HepG2 (cell line): ENCODE data around the gene EMP2. TPM values are rescaled to one million over a fixed set of nuclear protein-coding genes. Genes with fewer than 3 reads are reported as not detected.

Experiments
- ELF3 ChIP-seq: IDR thresholded peaks from 2 replicates; pipeline ENCODE4 v1.6.1; 2016; ENCODE audit warnings: missing genetic modification reagents, missing compliant biosample characterization
- FOXA1 ChIP-seq, 2 experiments: fragments of 450-650 bp in 1 of 2; sonication (generic) in 1 of 2; formaldehyde crosslinking in 1 of 2; IDR thresholded peaks; 2 replicates each; pipeline versions ENCODE4 v1.4.0 to v1.6.1; 2016 to 2020; ENCODE audit warnings: missing genetic modification reagents in 1 of 2
- FOXP1 ChIP-seq, 2 experiments: fragments of 450-650 bp in 1 of 2; IDR thresholded peaks; 2 replicates each; pipeline ENCODE4 v1.6.1; 2017 to 2018; ENCODE audit warnings: antibody characterized with exemption in 1 of 2
- HMGA1 ChIP-seq: sonication (generic); formaldehyde crosslinking; conservative IDR thresholded peaks from 2 replicates; pipeline ENCODE4 v1.4.0; 2020; ENCODE audit warnings: missing genetic modification reagents
- ISL2 ChIP-seq: sonication (generic); formaldehyde crosslinking; IDR thresholded peaks from 2 replicates; pipeline ENCODE4 v1.5.0; 2020; ENCODE audit warnings: missing genetic modification reagents
- MAFG ChIP-seq: sonication (generic); formaldehyde crosslinking; IDR thresholded peaks from 2 replicates; pipeline ENCODE4 v1.5.1; 2020; ENCODE audit warnings: mild to moderate bottlenecking, missing genetic modification reagents
- MAX ChIP-seq: IDR thresholded peaks from 2 replicates; pipeline ENCODE4 v1.6.1; 2012; ENCODE audit warnings: inconsistent platforms
- NCOA2 ChIP-seq: sonication (generic); formaldehyde crosslinking; IDR thresholded peaks from 2 replicates; pipeline ENCODE4 v1.8.0; 2022; ENCODE audit warnings: inconsistent platforms
- NFE2L2 ChIP-seq: fragments of 150-350 bp; IDR thresholded peaks from 2 replicates; pipeline ENCODE4 v1.6.1; 2014; ENCODE audit warnings: low read length
- SALL1 ChIP-seq: sonication (generic); formaldehyde crosslinking; IDR thresholded peaks from 2 replicates; pipeline ENCODE4 v1.8.0; 2022; ENCODE audit warnings: mild to moderate bottlenecking, missing genetic modification reagents
- TBX2 ChIP-seq: sonication (generic); formaldehyde crosslinking; IDR thresholded peaks from 2 replicates; pipeline ENCODE4 v1.5.0; 2020; ENCODE audit warnings: missing genetic modification reagents, mild to moderate bottlenecking, borderline replicate concordance
- ZBTB46 ChIP-seq: sonication (generic); formaldehyde crosslinking; IDR thresholded peaks from 2 replicates; pipeline ENCODE4 v1.4.0; 2020; ENCODE audit warnings: mild to moderate bottlenecking, missing genetic modification reagents, borderline replicate concordance
- ZNF569 ChIP-seq: sonication (generic); formaldehyde crosslinking; IDR thresholded peaks from 2 replicates; pipeline ENCODE4 v1.5.0; 2020; ENCODE audit warnings: mild to moderate bottlenecking, missing genetic modification reagents, moderate library complexity, borderline replicate concordance
- ZNF720 ChIP-seq: sonication (generic); formaldehyde crosslinking; IDR thresholded peaks from 2 replicates; pipeline ENCODE4 v1.4.0; 2020; ENCODE audit warnings: missing genetic modification reagents
- polyA plus RNA-seq, 8 experiments: library from polyadenylated mRNA; depleted of rRNA in 3 of 8; stranded (reverse) in 7 of 8; unstranded in 1 of 8; fragments of >200 nt; fragmentation: Illumina TruSeq in 4 of 8; extraction: Trizol in 4 of 8; gene quantifications; 2 replicates each; pipeline versions ENCODE4 v1.2.1 to v1.2.3, GENCODE V29; 2011 to 2016; ENCODE audit warnings: low read depth in 4 of 8, missing spikeins in 1 of 8, mixed read lengths in 1 of 8; ENCODE audit not compliant: insufficient read depth in 1 of 8
- total RNA-seq, 5 experiments: library from RNA; depleted of rRNA; stranded (reverse); fragments of >200 nt; fragmentation: Illumina TruSeq; extraction: Trizol; gene quantifications; 2 replicates each; pipeline ENCODE4 v1.2.3, GENCODE V29; 2016; ENCODE audit warnings: low read depth in 1 of 5
- TF ChIP-seq, protein P1 (sequence below): sonication (generic); formaldehyde crosslinking; IDR thresholded peaks from 2 replicates; pipeline ENCODE4 v1.4.0; 2020; ENCODE audit warnings: mild to moderate bottlenecking, missing genetic modification reagents, borderline replicate concordance
- TF ChIP-seq, protein P2 (sequence below): sonication (generic); formaldehyde crosslinking; IDR thresholded peaks from 2 replicates; pipeline ENCODE4 v1.8.0; 2022; ENCODE audit warnings: mild to moderate bottlenecking, missing genetic modification reagents; ENCODE audit not compliant: insufficient replicate concordance
- TF ChIP-seq, protein P3 (sequence below): sonication (generic); formaldehyde crosslinking; IDR thresholded peaks from 2 replicates; pipeline ENCODE4 v1.4.0; 2020; ENCODE audit warnings: missing genetic modification reagents, borderline replicate concordance

Gene EMP2
- total and polyA plus RNA-seq, 2 of the 13 experiments (the other 11 are each of a cell fraction or from before 2014, with no cell fraction given) = 24.6 to 91.2 TPM

DNA sequence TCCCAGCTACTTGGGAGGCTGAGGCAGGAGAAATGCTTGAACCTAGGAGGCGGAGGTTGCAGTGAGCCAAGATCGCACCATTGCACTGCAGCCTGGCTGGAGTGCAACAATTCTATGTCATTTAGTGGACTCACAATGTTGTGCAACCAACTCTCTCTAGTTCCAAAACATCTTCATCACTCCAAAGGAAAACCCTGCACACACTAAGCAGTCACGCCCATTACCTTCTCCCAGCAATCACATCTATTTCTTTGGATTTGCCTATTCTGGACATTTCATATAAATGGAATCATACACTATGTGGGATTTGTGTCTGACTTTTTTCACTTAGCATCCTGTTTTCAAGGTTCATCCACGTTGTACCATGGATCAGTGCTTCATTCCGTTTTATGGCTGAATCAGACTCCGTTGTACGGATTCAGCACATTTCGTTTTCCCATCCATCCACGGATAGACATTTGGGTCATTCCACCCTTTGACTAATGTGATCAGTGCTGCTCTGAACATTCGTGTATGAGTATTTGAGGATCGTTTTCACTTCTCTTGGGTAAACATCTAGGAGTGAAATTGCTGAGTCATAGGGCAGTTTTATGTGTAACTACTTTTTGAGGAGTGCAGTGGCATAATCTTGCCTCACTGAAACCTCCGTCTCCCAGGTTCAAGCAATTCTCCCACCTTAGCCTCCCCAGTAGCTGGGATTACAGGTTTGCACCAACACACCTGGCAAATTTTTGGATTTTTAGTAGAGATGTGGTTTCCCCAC, 45.4 kb upstream of the EMP2 start (continued):
- TF ChIP-seq, protein P1, sequence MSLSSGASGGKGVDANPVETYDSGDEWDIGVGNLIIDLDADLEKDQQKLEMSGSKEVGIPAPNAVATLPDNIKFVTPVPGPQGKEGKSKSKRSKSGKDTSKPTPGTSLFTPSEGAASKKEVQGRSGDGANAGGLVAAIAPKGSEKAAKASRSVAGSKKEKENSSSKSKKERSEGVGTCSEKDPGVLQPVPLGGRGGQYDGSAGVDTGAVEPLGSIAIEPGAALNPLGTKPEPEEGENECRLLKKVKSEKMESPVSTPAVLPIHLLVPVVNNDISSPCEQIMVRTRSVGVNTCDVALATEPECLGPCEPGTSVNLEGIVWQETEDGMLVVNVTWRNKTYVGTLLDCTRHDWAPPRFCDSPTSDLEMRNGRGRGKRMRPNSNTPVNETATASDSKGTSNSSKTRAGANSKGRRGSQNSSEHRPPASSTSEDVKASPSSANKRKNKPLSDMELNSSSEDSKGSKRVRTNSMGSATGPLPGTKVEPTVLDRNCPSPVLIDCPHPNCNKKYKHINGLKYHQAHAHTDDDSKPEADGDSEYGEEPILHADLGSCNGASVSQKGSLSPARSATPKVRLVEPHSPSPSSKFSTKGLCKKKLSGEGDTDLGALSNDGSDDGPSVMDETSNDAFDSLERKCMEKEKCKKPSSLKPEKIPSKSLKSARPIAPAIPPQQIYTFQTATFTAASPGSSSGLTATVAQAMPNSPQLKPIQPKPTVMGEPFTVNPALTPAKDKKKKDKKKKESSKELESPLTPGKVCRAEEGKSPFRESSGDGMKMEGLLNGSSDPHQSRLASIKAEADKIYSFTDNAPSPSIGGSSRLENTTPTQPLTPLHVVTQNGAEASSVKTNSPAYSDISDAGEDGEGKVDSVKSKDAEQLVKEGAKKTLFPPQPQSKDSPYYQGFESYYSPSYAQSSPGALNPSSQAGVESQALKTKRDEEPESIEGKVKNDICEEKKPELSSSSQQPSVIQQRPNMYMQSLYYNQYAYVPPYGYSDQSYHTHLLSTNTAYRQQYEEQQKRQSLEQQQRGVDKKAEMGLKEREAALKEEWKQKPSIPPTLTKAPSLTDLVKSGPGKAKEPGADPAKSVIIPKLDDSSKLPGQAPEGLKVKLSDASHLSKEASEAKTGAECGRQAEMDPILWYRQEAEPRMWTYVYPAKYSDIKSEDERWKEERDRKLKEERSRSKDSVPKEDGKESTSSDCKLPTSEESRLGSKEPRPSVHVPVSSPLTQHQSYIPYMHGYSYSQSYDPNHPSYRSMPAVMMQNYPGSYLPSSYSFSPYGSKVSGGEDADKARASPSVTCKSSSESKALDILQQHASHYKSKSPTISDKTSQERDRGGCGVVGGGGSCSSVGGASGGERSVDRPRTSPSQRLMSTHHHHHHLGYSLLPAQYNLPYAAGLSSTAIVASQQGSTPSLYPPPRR (CRISPR knock-in tag) = 0 out of 2 replicates have a peak, but pooled peaks have one; percentile 12
- TF ChIP-seq HMGA1 (CRISPR knock-in tag) (no peak), ZNF569 (CRISPR knock-in tag) (no peak), ISL2 (no peak), TBX2 (peak; percentile 60; the same call in 1 of the 2 replicates), FOXA1 (IDR thresholded peaks at IDR 0.05) (no peak), FOXA1 (CRISPR knock-in tag; IDR thresholded peaks at IDR 0.05) (peak; percentile 88), FOXP1 (IDR thresholded peaks at IDR 0.05) (no peak), FOXP1 (CRISPR knock-in tag; IDR thresholded peaks at IDR 0.05) (peak; percentile 47), NCOA2 (CRISPR knock-in tag) (peak; percentile 19; the same call in 1 of the 2 replicates), MAX (0 out of 2 replicates have a peak, but pooled peaks have one; percentile 21), ELF3 (peak; percentile 48; the same call in 1 of the 2 replicates), ZBTB46 (CRISPR knock-in tag) (no peak), SALL1 (CRISPR knock-in tag) (peak; percentile 20), MAFG (peak; percentile 96), ZNF720 (no peak), NFE2L2 (peak; percentile 100)
- TF ChIP-seq, protein P2, sequence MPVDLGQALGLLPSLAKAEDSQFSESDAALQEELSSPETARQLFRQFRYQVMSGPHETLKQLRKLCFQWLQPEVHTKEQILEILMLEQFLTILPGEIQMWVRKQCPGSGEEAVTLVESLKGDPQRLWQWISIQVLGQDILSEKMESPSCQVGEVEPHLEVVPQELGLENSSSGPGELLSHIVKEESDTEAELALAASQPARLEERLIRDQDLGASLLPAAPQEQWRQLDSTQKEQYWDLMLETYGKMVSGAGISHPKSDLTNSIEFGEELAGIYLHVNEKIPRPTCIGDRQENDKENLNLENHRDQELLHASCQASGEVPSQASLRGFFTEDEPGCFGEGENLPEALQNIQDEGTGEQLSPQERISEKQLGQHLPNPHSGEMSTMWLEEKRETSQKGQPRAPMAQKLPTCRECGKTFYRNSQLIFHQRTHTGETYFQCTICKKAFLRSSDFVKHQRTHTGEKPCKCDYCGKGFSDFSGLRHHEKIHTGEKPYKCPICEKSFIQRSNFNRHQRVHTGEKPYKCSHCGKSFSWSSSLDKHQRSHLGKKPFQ (CRISPR knock-in tag) = peak; percentile 77
- TF ChIP-seq, protein P3, sequence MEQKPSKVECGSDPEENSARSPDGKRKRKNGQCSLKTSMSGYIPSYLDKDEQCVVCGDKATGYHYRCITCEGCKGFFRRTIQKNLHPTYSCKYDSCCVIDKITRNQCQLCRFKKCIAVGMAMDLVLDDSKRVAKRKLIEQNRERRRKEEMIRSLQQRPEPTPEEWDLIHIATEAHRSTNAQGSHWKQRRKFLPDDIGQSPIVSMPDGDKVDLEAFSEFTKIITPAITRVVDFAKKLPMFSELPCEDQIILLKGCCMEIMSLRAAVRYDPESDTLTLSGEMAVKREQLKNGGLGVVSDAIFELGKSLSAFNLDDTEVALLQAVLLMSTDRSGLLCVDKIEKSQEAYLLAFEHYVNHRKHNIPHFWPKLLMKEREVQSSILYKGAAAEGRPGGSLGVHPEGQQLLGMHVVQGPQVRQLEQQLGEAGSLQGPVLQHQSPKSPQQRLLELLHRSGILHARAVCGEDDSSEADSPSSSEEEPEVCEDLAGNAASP (CRISPR knock-in tag) = 0 out of 2 replicates have a peak, but pooled peaks have one; percentile 37
